HUES64 (cell line): ENCODE data around the gene GHITM. TPM values are rescaled to one million over a fixed set of nuclear protein-coding genes. Genes with fewer than 3 reads are reported as not detected.
"Not testable (repeated sequence)": the region's sequence is repeated elsewhere in the genome, so short reads cannot be mapped to it uniquely, and the experiment has no call there.

Experiments used
- H3K27ac ChIP-seq: 2 replicates; pipeline ENCODE4 v1.7.0; 2013; ENCODE audit warnings: low read depth, low read length, inconsistent platforms
- H3K27me3 ChIP-seq: 2 replicates; pipeline ENCODE4 v1.6.1; 2013; ENCODE audit warnings: mild to moderate bottlenecking, low read length; ENCODE audit not compliant: insufficient read depth
- H3K36me3 ChIP-seq: 2 replicates; pipeline ENCODE4 v1.6.1; 2013; ENCODE audit warnings: mild to moderate bottlenecking, low read length; ENCODE audit not compliant: insufficient read depth
- H3K4me1 ChIP-seq: 2 replicates; pipeline ENCODE4 v1.6.1; 2013; ENCODE audit warnings: mild to moderate bottlenecking, low read length, moderate library complexity; ENCODE audit not compliant: insufficient read depth
- H3K4me3 ChIP-seq: 2 replicates; pipeline ENCODE4 v1.5.1; 2013; ENCODE audit warnings: mild to moderate bottlenecking, low read length, moderate library complexity
- H3K9ac ChIP-seq: 2 replicates; pipeline ENCODE4 v1.6.1; 2013; ENCODE audit warnings: mild to moderate bottlenecking, low read depth, low read length
- H3K9me3 ChIP-seq: 2 replicates; pipeline ENCODE4 v1.6.1; 2013; ENCODE audit warnings: low read depth, low read length; ENCODE audit not compliant: insufficient read depth
- WGBS: fragments of 150-250, 120-280 bp; methylation state at CpG from one replicate; pipeline ENCODE4 v1.1.7; 2013; ENCODE audit warnings: missing lambda C conversion rate; 5-methylcytosine and 5-hydroxymethylcytosine counted together
- polyA plus RNA-seq, 2 experiments: library from polyadenylated mRNA; stranded (reverse); fragments of 50-300 nt; gene quantifications; one replicate each; pipeline ENCODE4 v1.2.3, GENCODE V29; 2013

GHITM gene
- 86.4 TPM for polyA plus RNA-seq (2013, experiment 1 of 2)
- 82.7 TPM for polyA plus RNA-seq (2013, experiment 2 of 2)

GRCh38 chr10:84139126-84140035 is at the start of gene GHITM:
TSS of gene GHITM (plus strand) at chr10:84139509. CDS start at chr10:84141501, 1,992 bp downstream.
- H3K9ac ChIP-seq = peak within 1 kb of the TSS; percentile 81
- H3K4me3 ChIP-seq = peak within 1 kb of the TSS; percentile 93
- peaks cover 31% of the 10 kb centered on the region for H3K36me3 ChIP-seq
- H3K9me3 ChIP-seq = no peaks in the 10 kb centered on the region
- H3K27ac ChIP-seq = peak within 1 kb of the TSS; percentile 89
- 2% methylated on average over 61 of the region's 61 CpGs for WGBS
- H3K27me3 ChIP-seq = no peaks in the 10 kb centered on the region
- peaks cover 13% of the 10 kb centered on the region for H3K4me1 ChIP-seq

- Histone ChIP-seq H3K36me3 (no peaks in the 10 kb centered on the region), H3K27ac (no peak overlapping the region), H3K4me3 (no peak overlapping the region), H3K27me3 (no peaks in the 10 kb centered on the region), H3K9me3 (no peaks in the 10 kb centered on the region), H3K9ac (no peak overlapping the region), H3K4me1 (no peaks in the 10 kb centered on the region)
- 97% methylated on average over 4 of the region's 4 CpGs for WGBS
Observed at GRCh38 chr10:84095811-84096497, 43.4 kb upstream of the GHITM start.

GRCh38 chr10:84097787-84098353 is 41.4 kb upstream of the GHITM start:
- 78% methylated on average over 3 of the region's 4 CpGs for WGBS

DNA sequence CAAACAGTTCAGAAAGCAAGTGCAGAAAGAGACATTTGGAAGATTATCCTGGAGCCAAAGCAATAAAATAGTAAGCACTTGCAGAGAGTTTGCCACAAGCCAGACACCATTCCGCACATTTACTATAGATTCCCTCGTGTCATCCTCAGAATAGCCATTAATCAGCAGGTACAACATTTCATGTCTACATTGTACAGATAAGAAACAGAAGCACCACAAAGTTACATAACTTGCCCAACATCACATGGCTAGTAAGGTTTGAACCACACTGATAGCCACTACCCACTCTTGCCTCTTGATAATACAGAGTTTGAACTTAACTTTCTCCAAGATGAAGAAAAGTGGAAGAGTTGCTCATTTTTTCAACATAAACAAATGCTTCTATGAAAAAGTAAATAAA is 40.6 kb upstream of the GHITM start:
- no peak overlapping the region for H3K9ac ChIP-seq
- 88% methylated on average over 2 of the region's 2 CpGs for WGBS
- H3K36me3 ChIP-seq = no peaks in the 10 kb centered on the region
- H3K27ac ChIP-seq = no peak overlapping the region
- H3K4me3 ChIP-seq = no peak overlapping the region
- no peaks in the 10 kb centered on the region for H3K4me1 ChIP-seq
- H3K27me3 ChIP-seq = no peaks in the 10 kb centered on the region
- no peaks in the 10 kb centered on the region for H3K9me3 ChIP-seq

More at GRCh38 chr10:84097787-84098353, 41.4 kb upstream of the GHITM start:
- H3K4me3 ChIP-seq = no peak overlapping the region
- H3K36me3 ChIP-seq = no peaks in the 10 kb centered on the region
- H3K27me3 ChIP-seq = no peaks in the 10 kb centered on the region
- H3K9ac ChIP-seq = no peak overlapping the region
- H3K27ac ChIP-seq = no peak overlapping the region
- H3K4me1 ChIP-seq = no peaks in the 10 kb centered on the region
- no peaks in the 10 kb centered on the region for H3K9me3 ChIP-seq

DNA sequence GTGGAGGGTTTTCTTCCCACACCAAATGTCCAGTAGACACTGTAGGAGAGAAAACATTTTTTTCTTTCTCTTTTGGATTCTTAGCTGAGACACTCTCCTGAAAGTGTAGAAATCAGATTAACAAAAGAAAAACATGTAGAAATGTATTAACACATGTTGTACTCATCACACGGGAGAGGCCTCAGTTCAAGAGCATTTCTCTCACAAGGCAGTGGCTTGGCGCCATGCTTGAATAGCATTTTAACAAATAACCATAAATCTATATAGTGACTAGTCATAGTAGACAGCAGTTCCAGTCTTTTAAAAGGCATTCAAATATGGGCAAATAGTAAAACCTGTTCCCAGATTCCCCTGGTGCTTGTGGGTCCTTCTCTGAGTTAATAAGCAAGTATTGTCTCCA is 38.3 kb upstream of the GHITM start:
- H3K27ac ChIP-seq = no peak overlapping the region
- no peaks in the 10 kb centered on the region for H3K27me3 ChIP-seq
- H3K9ac ChIP-seq = no peak overlapping the region
- no peak overlapping the region for H3K4me3 ChIP-seq
- 90% methylated on average over 2 of the region's 2 CpGs for WGBS
- H3K4me1 ChIP-seq = no peaks in the 10 kb centered on the region
- no peaks in the 10 kb centered on the region for H3K9me3 ChIP-seq
- no peaks in the 10 kb centered on the region for H3K36me3 ChIP-seq

GRCh38 chr10:84108797-84109196 is 30.5 kb upstream of the GHITM start:
- no peak overlapping the region for H3K27ac ChIP-seq
- no peaks in the 10 kb centered on the region for H3K27me3 ChIP-seq
- no peaks in the 10 kb centered on the region for H3K9me3 ChIP-seq
- H3K9ac ChIP-seq = no peak overlapping the region
- H3K4me3 ChIP-seq = no peak overlapping the region
- WGBS = 93% methylated on average over 18 of the region's 18 CpGs
- H3K4me1 ChIP-seq = no peaks in the 10 kb centered on the region
- H3K36me3 ChIP-seq = no peaks in the 10 kb centered on the region

GRCh38 chr10:84109772-84110171 is 29.5 kb upstream of the GHITM start:
- WGBS = 87% methylated on average over 9 of the region's 9 CpGs
- not testable (repeated sequence) for H3K27me3 ChIP-seq, H3K4me3 ChIP-seq, H3K27ac ChIP-seq, H3K36me3 ChIP-seq, H3K4me1 ChIP-seq, H3K9me3 ChIP-seq, H3K9ac ChIP-seq

DNA sequence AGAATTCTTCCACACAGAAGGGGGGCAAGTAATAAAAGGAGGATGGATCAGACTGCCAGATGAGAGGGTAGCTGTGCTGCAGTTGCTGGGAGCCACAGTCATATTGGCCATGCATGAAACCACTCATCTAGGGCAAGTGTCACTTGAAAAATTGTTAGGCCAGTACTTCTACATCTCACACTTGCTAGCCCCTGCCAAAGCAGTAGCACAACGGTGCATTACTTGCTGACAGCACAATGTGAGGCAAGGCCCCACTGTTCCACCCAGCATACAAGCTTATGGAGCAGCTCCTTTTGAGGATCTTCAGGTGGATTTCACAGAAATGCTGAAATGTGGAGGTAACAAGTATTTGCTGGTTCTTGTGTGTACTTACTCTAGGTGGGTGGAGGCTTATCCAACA is 25.8 kb upstream of the GHITM start:
- not testable (repeated sequence) for H3K4me3 ChIP-seq, H3K27me3 ChIP-seq, H3K27ac ChIP-seq, H3K9me3 ChIP-seq, H3K9ac ChIP-seq, H3K36me3 ChIP-seq, H3K4me1 ChIP-seq
- WGBS = 53% methylated on average over 1 of the region's 1 CpG

- no peak overlapping the region for H3K27ac ChIP-seq
- no peaks in the 10 kb centered on the region for H3K4me1 ChIP-seq
- no peaks in the 10 kb centered on the region for H3K9me3 ChIP-seq
- no peak overlapping the region for H3K9ac ChIP-seq
- no peaks in the 10 kb centered on the region for H3K36me3 ChIP-seq
- WGBS = 61% methylated on average over 13 of the region's 13 CpGs
- H3K27me3 ChIP-seq = no peaks in the 10 kb centered on the region
- H3K4me3 ChIP-seq = no peak overlapping the region
Observed at GRCh38 chr10:84114088-84114667, 25.1 kb upstream of the GHITM start.

DNA sequence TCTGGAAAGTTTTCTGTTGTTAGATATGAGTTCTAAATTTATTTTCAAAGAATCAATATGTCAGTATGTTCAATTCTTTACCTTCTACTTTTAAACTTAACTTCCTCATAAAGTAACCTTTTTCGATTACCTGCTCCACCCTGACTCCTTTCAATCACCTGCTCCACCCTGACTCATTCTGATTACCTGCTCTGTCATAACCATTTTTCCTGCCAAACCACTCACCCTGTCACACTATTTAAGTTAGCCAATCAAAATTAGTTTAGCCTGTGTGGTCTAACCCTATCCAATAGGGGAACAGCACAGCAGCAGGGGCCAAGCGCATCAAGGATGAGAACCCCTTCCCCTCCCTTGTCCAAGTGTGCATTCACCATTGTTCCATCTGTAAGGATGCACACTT is 22.1 kb upstream of the GHITM start:
- H3K9ac ChIP-seq, H3K9me3 ChIP-seq, H3K27me3 ChIP-seq, H3K27ac ChIP-seq, H3K4me3 ChIP-seq, H3K4me1 ChIP-seq, H3K36me3 ChIP-seq: not testable (repeated sequence)
- WGBS = 95% methylated on average over 2 of the region's 2 CpGs
